ENCODE data around the gene TBC1D16. TPM values are rescaled to one million over a fixed set of nuclear protein-coding genes. Genes with fewer than 3 reads are reported as not detected.
A peak's percentile ranks its signal among the peaks of the same experiment; 100 is the strongest.
"Not testable (repeated sequence)": the region's sequence is repeated elsewhere in the genome, so short reads cannot be mapped to it uniquely, and the experiment has no call there.

The TBC1D16 gene
- total RNA-seq, 1 experiment from 2014 or later, result 96.1 TPM

- POLR2A ChIA-PET; ATAC-seq; DNase-seq (ENCODE audit: low spot score); H3K27ac Mint-ChIP-seq; H3K4me3 Mint-ChIP-seq; H3K27me3 Mint-ChIP-seq (ENCODE audit: low read depth); CTCF ChIA-PET: not testable (repeated sequence)
- Mint-ChIP-seq H3K4me1 (peaks cover 15% of the 10 kb centered on the region), H3K36me3 (peaks cover 25% of the 10 kb centered on the region), H3K9me3 (peaks cover 15% of the 10 kb centered on the region)
These were observed 74.1 kb downstream of the TBC1D16 start for GRCh38 chr17:79961567-79961966.

- Mint-ChIP-seq H3K27ac (no peak overlapping the region), H3K4me1 (peaks cover 15% of the 10 kb centered on the region), H3K27me3 (ENCODE audit: low read depth) (no peaks in the 10 kb centered on the region; the same call in 1 of the 2 replicates), H3K36me3 (peaks cover 25% of the 10 kb centered on the region), H3K9me3 (peaks cover 15% of the 10 kb centered on the region), H3K4me3 (no peak overlapping the region)
- DNase-seq (ENCODE audit: low spot score), result no peak
- CTCF ChIA-PET, result interaction anchor here (1.0 kb wide), 1 partner anchor 10 kb away, joined by 8 read pairs; no protein-coding TSS in a partner anchor
- TF ChIP-seq KAT7 (CRISPR knock-in tag; IDR thresholded peaks at IDR 0.05; ENCODE audit: borderline replicate concordance), result no peak
- POLR2A ChIA-PET, result no interaction called here
- ATAC-seq, result no peak
These were observed 74.7 kb downstream of the TBC1D16 start for GRCh38 chr17:79960788-79961522.

GRCh38 chr17:79959042-79959441 is 76.6 kb downstream of the TBC1D16 start:
- H3K36me3 Mint-ChIP-seq, result peaks cover 20% of the 10 kb centered on the region

GRCh38 chr17:79956853-79957252 is 78.8 kb downstream of the TBC1D16 start:
- no peak for TF ChIP-seq NR2C2 (CRISPR knock-in tag; IDR thresholded peaks at IDR 0.05)
- TF ChIP-seq ATF6 (CRISPR knock-in tag; IDR thresholded peaks at IDR 0.05), result no peak
- no peak for TF ChIP-seq JUN (CRISPR knock-in tag; IDR thresholded peaks at IDR 0.05)
- TF ChIP-seq AFF4 (CRISPR knock-in tag; IDR thresholded peaks at IDR 0.05; ENCODE audit: borderline replicate concordance), result no peak
- no peak for TF ChIP-seq MLX (CRISPR knock-in tag; IDR thresholded peaks at IDR 0.05)
- no peak for TF ChIP-seq ARID4B (CRISPR knock-in tag; IDR thresholded peaks at IDR 0.05; ENCODE audit: borderline replicate concordance)
- Mint-ChIP-seq H3K4me1 (peaks cover 55% of the 10 kb centered on the region), H3K4me3 (no peak overlapping the region), H3K27ac (peak overlapping the region; percentile 28; the same call in 1 of the 2 replicates), H3K36me3 (peaks cover 11% of the 10 kb centered on the region), H3K27me3 (ENCODE audit: low read depth) (no peaks in the 10 kb centered on the region), H3K9me3 (peaks cover 8% of the 10 kb centered on the region)
- DNase-seq (ENCODE audit: low spot score) (no peak), ATAC-seq (no peak)
- CTCF ChIA-PET, result interaction anchor here (1.3 kb wide), 1 partner anchor 118 kb away, joined by 5 read pairs; the partner anchor contains the start of gene CBX4
- POLR2A ChIA-PET, result no interaction called here

More at GRCh38 chr17:79959042-79959441, 76.6 kb downstream of the TBC1D16 start:
- Mint-ChIP-seq H3K27me3 (ENCODE audit: low read depth) (no peaks in the 10 kb centered on the region; the same call in 1 of the 2 replicates), H3K27ac (no peak overlapping the region), H3K4me3 (no peak overlapping the region), H3K4me1 (peaks cover 34% of the 10 kb centered on the region), H3K9me3 (peaks cover 15% of the 10 kb centered on the region)
- ChIA-PET POLR2A (no interaction called here), CTCF (interaction anchor here (0.6 to 2.6 kb wide), 2 partner anchors 12 to 47 kb away, joined by 3 to 13 read pairs; no protein-coding TSS in a partner anchor)
- ATAC-seq, result no peak
- TF ChIP-seq ERG (CRISPR knock-in tag; IDR thresholded peaks at IDR 0.05), result no peak
- TF ChIP-seq TEAD1 (CRISPR knock-in tag; IDR thresholded peaks at IDR 0.05), result no peak
- no peak for TF ChIP-seq ZBTB21 (CRISPR knock-in tag; IDR thresholded peaks at IDR 0.05; ENCODE audit: borderline replicate concordance)
- TF ChIP-seq ZNF121 (CRISPR knock-in tag; IDR thresholded peaks at IDR 0.05), result no peak
- no peak for DNase-seq (ENCODE audit: low spot score)

- H3K27me3 Mint-ChIP-seq (ENCODE audit: low read depth); H3K4me3 Mint-ChIP-seq; POLR2A ChIA-PET; H3K36me3 Mint-ChIP-seq; ATAC-seq; H3K9me3 Mint-ChIP-seq; H3K27ac Mint-ChIP-seq; DNase-seq (ENCODE audit: low spot score): not testable (repeated sequence)
- peaks cover 59% of the 10 kb centered on the region for H3K4me1 Mint-ChIP-seq
- CTCF ChIA-PET, result interaction anchor here (1.3 to 8.0 kb wide), 2 partner anchors 15 to 117 kb away, joined by 5 to 71 read pairs; partner anchors contain the start of gene CBX4
These were observed 79.3 kb downstream of the TBC1D16 start for GRCh38 chr17:79956441-79956735.
